CD4-positive, alpha-beta T cell (primary cell): ENCODE data around the gene NDUFA8. TPM values are rescaled to one million over a fixed set of nuclear protein-coding genes. Genes with fewer than 3 reads are reported as not detected.

Experiments
- ATAC-seq: fragments of 200-7000 bp; cut with Tn5 transposase; one replicate; pipeline ENCODE4 v1.10.0; 2022; ENCODE audit warnings: mild to moderate bottlenecking; ENCODE audit not compliant: poor library complexity
- CTCF ChIA-PET: fragments of 350-600 bp; sonication (Branson Sonifier 250); formaldehyde crosslinking; loops from one replicate; lab custom pipeline; 2021; ENCODE audit warnings: antibody characterized with exemption, inconsistent platforms; lab: Charles Lee
- POLR2A ChIA-PET: fragments of 350-600 bp; sonication (Branson Sonifier 250); formaldehyde crosslinking; loops from one replicate; lab custom pipeline; 2021; ENCODE audit warnings: antibody characterized with exemption, inconsistent platforms; lab: Charles Lee
- DNase-seq, 14 experiments: peaks; one replicate each; pipeline ENCODE4 v3.0.0-alpha.2; 2013 to 2020; ENCODE audit warnings: mixed read lengths in 2 of 14
- H3K27ac ChIP-seq, 2 donors: one replicate each; pipeline versions ENCODE4 v1.5.1 to v1.7.0; 2013; ENCODE audit warnings: low read length in 2 of 2, low read depth in 1 of 2, mild to moderate bottlenecking in 1 of 2
- H3K27me3 ChIP-seq, 2 experiments: 1 replicate in 1 of 2; 2 replicates in 1 of 2; pipeline versions ENCODE4 v1.6.1 to v1.7.0; 2013; ENCODE audit warnings: low read length in 2 of 2, control low read depth in 1 of 2, mild to moderate bottlenecking in 1 of 2, moderate library complexity in 1 of 2; ENCODE audit not compliant: insufficient read depth in 2 of 2, control insufficient read depth in 1 of 2
- H3K36me3 ChIP-seq: one replicate; pipeline ENCODE4 v1.6.1; 2013; ENCODE audit warnings: low read length, control low read depth; ENCODE audit not compliant: insufficient read depth
- H3K4me1 ChIP-seq: one replicate; pipeline ENCODE4 v1.6.1; 2013; ENCODE audit warnings: low read length, control low read depth; ENCODE audit not compliant: insufficient read depth
- H3K4me3 ChIP-seq: one replicate; pipeline ENCODE4 v1.5.1; 2013; ENCODE audit warnings: mild to moderate bottlenecking, low read length, moderate library complexity
- H3K9me3 ChIP-seq, 2 experiments: 1 replicate in 1 of 2; 2 replicates in 1 of 2; pipeline versions ENCODE4 v1.6.1 to v1.7.0; 2013; ENCODE audit warnings: low read length in 2 of 2, mild to moderate bottlenecking in 2 of 2, control low read depth in 1 of 2, moderate library complexity in 1 of 2; ENCODE audit not compliant: control insufficient read depth in 1 of 2, insufficient read depth in 1 of 2
- H3K27ac Mint-ChIP-seq: one replicate; pipeline ENCODE4 v1.8.0; 2020; ENCODE audit warnings: mixed read lengths
- H3K27me3 Mint-ChIP-seq: one replicate; pipeline ENCODE4 v1.8.0; 2021; ENCODE audit warnings: mixed read lengths
- H3K36me3 Mint-ChIP-seq: one replicate; pipeline ENCODE4 v1.8.0; 2021; ENCODE audit warnings: low read depth, mixed read lengths
- H3K4me1 Mint-ChIP-seq: one replicate; pipeline ENCODE4 v1.8.0; 2021; ENCODE audit warnings: low read depth, mixed read lengths
- H3K4me3 Mint-ChIP-seq: one replicate; pipeline ENCODE4 v1.8.0; 2020; ENCODE audit warnings: mild to moderate bottlenecking, mixed read lengths
- H3K9me3 Mint-ChIP-seq: one replicate; pipeline ENCODE4 v1.8.0; 2020; ENCODE audit warnings: mixed read lengths
- CTCF ChIP-seq: fragments of 200-600 bp; IDR thresholded peaks from one replicate; pipeline ENCODE4 v1.8.0; 2022; ENCODE audit warnings: antibody characterized with exemption, mild to moderate bottlenecking
- intact Hi-C, 2 experiments: fragments of 100-400 bp; cut with DNase I in 1 of 2; cut with micrococcal nuclease in 1 of 2; formaldehyde crosslinking; loops; one replicate each; pipeline versions ENCODE4 v1.15.1 to v1.9.0; 2023 to 2025; cut with DNase I, micrococcal nuclease
- total RNA-seq, 174 experiments: library from RNA in 2 of 174; stranded (reverse) in 2 of 174; gene quantifications; one replicate each; pipeline ENCODE4 v1.2.3 and lab custom pipeline; 2021 to 2026

The NDUFA8 gene
- total RNA-seq, 2 experiments from 2014 or later, result 4.5 to 5.0 TPM

DNA sequence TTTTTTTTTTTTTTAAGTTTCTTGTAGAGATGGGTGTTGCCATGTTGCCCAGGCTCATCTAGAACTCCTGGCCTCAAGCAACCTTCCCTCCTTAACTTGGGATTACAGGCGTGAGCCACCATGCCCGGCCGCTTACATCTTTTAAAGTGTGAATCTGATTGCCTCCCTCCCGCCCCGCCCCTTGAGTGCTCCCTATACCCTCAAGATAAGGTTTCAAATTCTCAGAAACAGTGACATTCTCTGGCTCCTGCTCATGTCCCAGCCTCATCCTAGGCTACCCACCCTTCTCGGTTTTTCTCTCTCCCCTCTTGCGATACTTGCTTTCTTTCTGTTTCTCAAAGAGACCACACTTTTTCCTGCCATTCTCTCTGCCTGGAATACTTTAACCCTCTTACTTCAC, 12.6 kb upstream of the NDUFA8 start:
- intact Hi-C loops, result no loop called here
- POLR2A ChIA-PET, result no interaction called here
- DNase-seq, result no peak
- Mint-ChIP-seq H3K27ac (no peak overlapping the region), H3K4me1 (no peaks in the 10 kb centered on the region), H3K36me3 (no peaks in the 10 kb centered on the region), H3K4me3 (no peak overlapping the region), H3K9me3 (no peaks in the 10 kb centered on the region), H3K27me3 (peaks cover 63% of the 10 kb centered on the region)
- no peak for TF ChIP-seq CTCF
- H3K36me3 ChIP-seq, result no peaks in the 10 kb centered on the region
- peaks cover 12 to 26% of the 10 kb centered on the region in 2 experiments for H3K27me3 ChIP-seq
- CTCF ChIA-PET, result interaction anchor here (0.6 kb wide), 2 partner anchors 9 to 34 kb away, joined by 4 read pairs; no protein-coding TSS in a partner anchor
- H3K9me3 ChIP-seq, result no peaks in the 10 kb centered on the region
- no peak for ATAC-seq
- no peak overlapping the region for H3K4me3 ChIP-seq
- no peaks in the 10 kb centered on the region for H3K4me1 ChIP-seq
- H3K27ac ChIP-seq, result no peak overlapping the region

- Mint-ChIP-seq H3K9me3 (no peaks in the 10 kb centered on the region), H3K4me1 (no peaks in the 10 kb centered on the region), H3K36me3 (no peaks in the 10 kb centered on the region), H3K4me3 (no peak overlapping the region), H3K27me3 (peaks cover 62% of the 10 kb centered on the region), H3K27ac (no peak overlapping the region)
- Histone ChIP-seq H3K9me3 (no peaks in the 10 kb centered on the region), H3K4me3 (no peak overlapping the region), H3K27ac (no peak overlapping the region), H3K27me3 (peaks cover 12 to 15% of the 10 kb centered on the region in 2 experiments), H3K36me3 (no peaks in the 10 kb centered on the region), H3K4me1 (no peaks in the 10 kb centered on the region)
- ChIA-PET CTCF (no interaction called here), POLR2A (no interaction called here)
- DNase-seq (no peak), ATAC-seq (no peak)
- no peak for TF ChIP-seq CTCF
- intact Hi-C loops, result no loop called here
Observed at GRCh38 chr9:122168356-122168755, 8.8 kb upstream of the NDUFA8 start.

GRCh38 chr9:122164286-122164685, 4.7 kb upstream of the NDUFA8 start:
- H3K9me3 ChIP-seq, result peaks cover 0 to 6% of the 10 kb centered on the region in 2 experiments
- TF ChIP-seq CTCF, result no peak
- Mint-ChIP-seq H3K9me3 (peaks cover 6% of the 10 kb centered on the region), H3K27me3 (peaks cover 43% of the 10 kb centered on the region), H3K36me3 (peaks cover 4% of the 10 kb centered on the region), H3K4me1 (peaks cover 8% of the 10 kb centered on the region), H3K4me3 (no peak overlapping the region), H3K27ac (no peak overlapping the region)
- no peak overlapping the region for H3K4me3 ChIP-seq
- peaks cover 0 to 6% of the 10 kb centered on the region in 2 experiments for H3K27me3 ChIP-seq
- ChIA-PET CTCF (no interaction called here), POLR2A (no interaction called here)
- no peak for ATAC-seq
- H3K36me3 ChIP-seq, result no peaks in the 10 kb centered on the region
- intact Hi-C loops, result no loop called here
- H3K27ac ChIP-seq, result no peak overlapping the region
- DNase-seq, result no peak
- peaks cover 3% of the 10 kb centered on the region for H3K4me1 ChIP-seq
